ENCODE results near the gene CAMP. TPM values are rescaled to one million over a fixed set of nuclear protein-coding genes. Genes with fewer than 3 reads are reported as not detected.
A peak's percentile ranks its signal among the peaks of the same experiment; 100 is the strongest.
"Not testable (repeated sequence)": the region's sequence is repeated elsewhere in the genome, so short reads cannot be mapped to it uniquely, and the experiment has no call there.

The CAMP gene
- total RNA-seq, 1 donor from 2014 or later = not detected

DNA sequence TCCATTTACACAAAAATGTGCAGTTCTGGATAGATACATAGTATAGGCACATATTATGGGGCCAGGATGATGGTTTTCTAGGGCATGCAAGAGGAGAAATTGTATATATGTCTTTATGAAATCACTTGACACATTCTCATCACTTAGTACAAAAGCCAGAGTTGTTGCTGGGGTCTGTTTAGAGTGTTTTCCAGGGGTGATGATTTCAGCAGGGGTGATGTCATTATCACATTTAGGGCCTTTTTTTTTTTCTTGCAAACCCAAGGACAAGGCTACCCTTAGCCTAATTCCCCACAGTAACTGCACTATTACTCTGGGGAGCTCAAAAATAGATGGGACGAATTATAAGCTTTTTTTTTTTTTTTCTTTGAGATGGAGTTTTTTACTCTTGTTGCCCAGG, 21.2 kb downstream of the CAMP start:
- DNase-seq (ENCODE audit: low spot score) = no peak
- Mint-ChIP-seq H3K27me3 (ENCODE audit: insufficient read depth) (no peaks in the 10 kb centered on the region), H3K4me1 (ENCODE audit: low read depth) (peaks cover 39% of the 10 kb centered on the region), H3K36me3 (ENCODE audit: low read depth) (peaks cover 23% of the 10 kb centered on the region), H3K9me3 (no peaks in the 10 kb centered on the region), H3K27ac (no peak overlapping the region), H3K4me3 (no peak overlapping the region)
- intact Hi-C loops (cut with micrococcal nuclease) = no loop called here

DNA sequence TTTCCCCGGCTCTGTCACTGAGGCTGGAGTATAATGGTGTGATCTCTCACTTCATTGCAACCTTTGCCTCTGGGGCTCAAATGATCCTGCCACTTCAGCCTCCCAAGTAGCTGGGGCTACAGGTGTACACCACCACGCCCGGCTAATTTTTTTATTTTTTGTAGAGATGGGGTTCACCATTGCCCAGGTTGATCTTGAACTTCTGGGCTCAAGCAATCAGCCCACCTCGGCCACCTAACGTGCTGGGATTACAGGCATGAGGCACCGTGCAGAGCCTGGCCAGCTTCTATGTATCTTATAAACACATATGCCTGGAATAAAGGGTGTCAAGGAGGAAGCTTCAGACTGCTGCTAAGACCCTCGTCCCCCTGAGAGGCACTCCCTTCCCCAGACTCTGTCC, 21.8 kb downstream of the CAMP start:
- H3K4me3 Mint-ChIP-seq = no peak overlapping the region
- no peaks in the 10 kb centered on the region for H3K9me3 Mint-ChIP-seq
- peaks cover 23% of the 10 kb centered on the region for H3K36me3 Mint-ChIP-seq (ENCODE audit: low read depth)
- DNase-seq (ENCODE audit: low spot score) = no peak
- H3K27me3 Mint-ChIP-seq (ENCODE audit: insufficient read depth) = no peaks in the 10 kb centered on the region
- peaks cover 39% of the 10 kb centered on the region for H3K4me1 Mint-ChIP-seq (ENCODE audit: low read depth)
- intact Hi-C loops (cut with micrococcal nuclease) = no loop called here
- no peak overlapping the region for H3K27ac Mint-ChIP-seq

DNA sequence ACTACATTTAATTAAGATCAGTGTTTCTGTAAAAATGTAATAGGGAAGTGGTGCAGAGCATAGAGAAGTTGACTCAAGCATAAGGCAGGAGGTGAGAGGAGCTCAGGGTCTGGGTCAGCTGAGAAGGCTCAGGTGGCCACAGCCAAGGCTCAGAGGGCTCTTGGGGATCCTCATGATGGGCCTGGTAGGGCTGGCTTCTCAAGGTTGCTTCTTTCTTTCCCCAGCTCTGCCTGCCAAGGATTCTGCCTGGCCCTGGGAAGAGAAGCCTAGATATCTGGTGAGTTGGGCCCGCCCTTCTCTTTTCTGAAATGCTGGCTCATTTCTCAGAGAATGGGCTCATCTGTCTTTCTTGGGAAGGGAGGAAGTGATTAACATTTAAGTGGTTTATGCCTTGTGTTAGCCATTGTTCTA, 24.1 kb downstream of the CAMP start:
- Mint-ChIP-seq H3K36me3 (ENCODE audit: low read depth) (peaks cover 29% of the 10 kb centered on the region), H3K9me3 (no peaks in the 10 kb centered on the region), H3K27ac (peak overlapping the region; percentile 71), H3K4me1 (ENCODE audit: low read depth) (peaks cover 30% of the 10 kb centered on the region), H3K27me3 (ENCODE audit: insufficient read depth) (no peaks in the 10 kb centered on the region), H3K4me3 (peak overlapping the region; percentile 24)
- intact Hi-C loops (cut with micrococcal nuclease) = no loop called here
- DNase-seq (ENCODE audit: low spot score) = no peak

DNA sequence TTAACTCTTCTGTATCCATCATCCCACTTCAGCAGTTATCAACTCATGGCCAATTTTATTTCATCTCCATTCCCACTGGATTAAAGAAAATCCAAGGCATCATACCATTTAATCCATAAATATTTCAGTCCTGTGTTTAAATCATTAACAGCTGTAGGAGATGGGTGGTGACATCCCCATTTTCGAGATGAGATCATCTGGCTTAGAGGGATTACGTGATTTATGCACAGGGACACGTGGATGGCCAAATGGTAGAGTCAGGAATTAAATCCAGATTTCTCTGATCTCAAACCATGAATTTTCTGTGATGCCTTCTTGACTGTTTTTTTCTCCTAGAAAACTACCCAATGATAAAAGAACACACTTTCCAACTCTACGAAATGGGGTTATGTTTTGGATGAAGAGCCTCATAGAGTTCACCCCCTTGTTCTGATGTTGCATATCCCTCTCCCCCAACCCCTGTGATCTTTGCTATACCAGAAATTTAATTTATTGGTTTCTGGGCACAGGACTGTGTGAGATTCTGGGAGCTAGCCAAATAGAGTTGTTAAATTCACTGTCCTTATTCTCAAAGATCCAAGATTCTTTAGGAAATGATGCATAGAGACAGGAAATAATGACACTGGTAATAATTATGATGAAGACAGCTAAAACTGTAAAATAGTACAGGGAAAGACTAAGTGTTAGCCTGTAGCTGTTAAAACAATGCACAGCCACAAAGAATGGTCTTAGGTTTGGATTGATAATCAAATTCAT, 25.0 kb downstream of the CAMP start:
- no peaks in the 10 kb centered on the region for H3K27me3 Mint-ChIP-seq (ENCODE audit: insufficient read depth)
- H3K4me3 Mint-ChIP-seq = no peak overlapping the region
- intact Hi-C loops (cut with micrococcal nuclease) = no loop called here
- H3K4me1 Mint-ChIP-seq (ENCODE audit: low read depth) = peaks cover 30% of the 10 kb centered on the region
- H3K27ac Mint-ChIP-seq = peak overlapping the region; percentile 71
- no peak for DNase-seq (ENCODE audit: low spot score)
- H3K36me3 Mint-ChIP-seq (ENCODE audit: low read depth) = peaks cover 31% of the 10 kb centered on the region
- H3K9me3 Mint-ChIP-seq = no peaks in the 10 kb centered on the region

DNA sequence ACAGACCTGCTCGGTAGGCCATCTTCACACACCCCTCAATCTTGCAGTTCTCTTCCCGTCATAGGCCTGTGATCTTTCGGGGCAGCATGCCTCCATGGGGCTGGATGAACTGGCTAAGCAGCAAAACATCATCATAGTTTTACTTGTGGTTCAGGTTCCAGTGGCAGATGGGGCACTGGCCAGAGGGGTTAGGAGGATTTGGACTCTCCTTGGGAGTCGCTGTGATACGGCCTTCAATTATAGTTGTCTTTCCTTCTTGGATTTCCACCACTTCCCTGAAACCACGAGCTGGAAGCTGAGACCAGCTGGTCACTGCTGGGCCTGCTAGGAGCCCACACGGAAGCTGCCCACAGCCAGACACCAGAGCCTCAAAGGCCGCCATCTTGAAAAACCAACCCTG, 33.3 kb downstream of the CAMP start:
- Mint-ChIP-seq H3K27ac (no peak overlapping the region), H3K4me3 (no peak overlapping the region), H3K36me3 (ENCODE audit: low read depth) (peaks cover 49% of the 10 kb centered on the region), H3K4me1 (ENCODE audit: low read depth) (peaks cover 22% of the 10 kb centered on the region), H3K9me3 (peaks cover 7% of the 10 kb centered on the region), H3K27me3 (ENCODE audit: insufficient read depth) (no peaks in the 10 kb centered on the region)
- intact Hi-C loops (cut with micrococcal nuclease) = no loop called here
- no peak for DNase-seq (ENCODE audit: low spot score)

GRCh38 chr3:48258530-48258929, 35.2 kb downstream of the CAMP start:
- intact Hi-C loops (cut with micrococcal nuclease) = no loop called here
- Mint-ChIP-seq H3K4me3 (no peak overlapping the region), H3K27me3 (ENCODE audit: insufficient read depth) (no peaks in the 10 kb centered on the region), H3K36me3 (ENCODE audit: low read depth) (peaks cover 56% of the 10 kb centered on the region), H3K9me3 (peaks cover 7% of the 10 kb centered on the region), H3K4me1 (ENCODE audit: low read depth) (peaks cover 22% of the 10 kb centered on the region), H3K27ac (no peak overlapping the region)
- no peak for DNase-seq (ENCODE audit: low spot score)

DNA sequence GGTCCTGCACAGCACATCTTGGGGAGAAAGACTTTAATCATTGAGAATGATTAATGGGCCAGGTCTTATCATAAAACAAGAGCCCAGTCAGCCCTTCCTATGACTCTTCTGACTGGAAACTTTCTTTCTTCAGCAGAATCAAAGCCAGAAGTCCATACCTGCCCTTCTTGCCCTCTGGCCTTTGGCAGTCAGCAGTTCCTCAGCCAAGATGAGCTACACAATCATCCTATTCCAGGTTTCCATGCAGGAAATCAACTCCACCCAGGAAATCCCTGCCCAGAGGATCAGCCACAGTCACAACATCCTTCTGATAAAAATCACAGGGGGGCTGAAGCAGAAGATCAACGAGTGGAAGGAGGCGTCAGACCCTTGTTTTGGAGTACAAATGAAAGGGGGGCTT, 44.5 kb downstream of the CAMP start:
- Mint-ChIP-seq H3K4me3 (peak overlapping the region; percentile 49), H3K27me3 (ENCODE audit: insufficient read depth) (no peaks in the 10 kb centered on the region), H3K27ac (peak overlapping the region; percentile 97), H3K9me3 (no peaks in the 10 kb centered on the region), H3K4me1 (ENCODE audit: low read depth) (peaks cover 45% of the 10 kb centered on the region), H3K36me3 (ENCODE audit: low read depth) (peaks cover 25% of the 10 kb centered on the region)
- intact Hi-C loops (cut with micrococcal nuclease) = loop anchor here (1.0 to 10.0 kb wide), 8 partner anchors 26 to 739 kb away; partner anchors contain the start of genes CCDC51, CDC25A, NME6 and TMA7
- DNase-seq (ENCODE audit: low spot score) = no peak

DNA sequence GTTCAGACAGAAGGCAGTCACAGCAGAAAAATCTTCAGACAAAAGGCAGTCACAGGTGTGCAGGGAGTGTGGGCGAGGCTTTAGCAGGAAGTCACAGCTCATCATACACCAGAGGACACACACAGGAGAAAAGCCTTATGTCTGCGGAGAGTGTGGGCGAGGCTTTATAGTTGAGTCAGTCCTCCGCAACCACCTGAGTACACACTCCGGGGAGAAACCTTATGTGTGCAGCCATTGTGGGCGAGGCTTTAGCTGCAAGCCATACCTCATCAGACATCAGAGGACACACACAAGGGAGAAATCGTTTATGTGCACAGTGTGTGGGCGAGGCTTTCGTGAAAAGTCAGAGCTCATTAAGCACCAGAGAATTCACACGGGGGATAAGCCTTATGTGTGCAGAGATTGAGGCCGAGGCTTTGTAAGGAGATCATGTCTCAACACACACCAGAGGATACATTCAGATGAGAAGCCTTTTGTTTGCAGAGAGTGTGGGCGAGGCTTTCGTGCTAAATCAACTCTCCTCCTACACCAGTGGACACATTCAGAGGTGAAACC, 45.2 kb downstream of the CAMP start:
- Mint-ChIP-seq H3K4me3 (peak overlapping the region; percentile 63), H3K4me1 (ENCODE audit: low read depth) (peaks cover 50% of the 10 kb centered on the region), H3K9me3 (no peaks in the 10 kb centered on the region), H3K27ac (peak overlapping the region; percentile 97), H3K27me3 (ENCODE audit: insufficient read depth) (no peaks in the 10 kb centered on the region), H3K36me3 (ENCODE audit: low read depth) (peaks cover 24% of the 10 kb centered on the region)
- DNase-seq (ENCODE audit: low spot score) = peak; percentile 74
- intact Hi-C loops (cut with micrococcal nuclease) = loop anchor here (1.0 to 10.0 kb wide), 8 partner anchors 27 to 738 kb away; partner anchors contain the start of genes CCDC51, CDC25A, NME6 and TMA7

DNA sequence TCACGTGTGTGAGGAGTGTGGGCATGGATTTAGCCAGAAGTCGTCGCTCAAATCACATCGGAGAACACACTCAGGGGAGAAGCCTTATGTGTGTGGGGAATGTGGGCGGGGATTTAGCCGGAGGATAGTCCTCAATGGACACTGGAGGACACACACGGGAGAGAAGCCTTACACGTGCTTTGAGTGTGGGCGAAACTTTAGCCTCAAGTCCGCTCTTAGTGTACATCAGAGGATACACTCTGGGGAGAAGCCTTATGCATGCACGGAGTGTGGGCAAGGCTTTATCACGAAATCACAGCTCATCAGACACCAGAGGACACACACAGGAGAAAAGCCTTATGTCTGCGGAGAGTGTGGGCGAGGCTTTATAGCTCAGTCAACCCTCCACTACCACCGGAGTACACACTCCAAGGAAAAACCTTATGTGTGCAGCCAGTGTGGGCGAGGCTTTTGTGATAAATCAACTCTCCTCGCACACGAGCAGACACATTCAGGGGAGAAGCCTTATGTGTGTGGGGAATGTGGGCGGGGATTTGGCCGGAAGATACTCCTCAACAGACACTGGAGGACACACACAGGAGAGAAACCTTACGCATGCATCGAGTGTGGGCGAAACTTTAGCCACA, 45.8 kb downstream of the CAMP start:
- no peaks in the 10 kb centered on the region for H3K9me3 Mint-ChIP-seq
- H3K27me3 Mint-ChIP-seq (ENCODE audit: insufficient read depth) = no peaks in the 10 kb centered on the region
- peaks cover 54% of the 10 kb centered on the region for H3K4me1 Mint-ChIP-seq (ENCODE audit: low read depth)
- H3K36me3 Mint-ChIP-seq (ENCODE audit: low read depth) = peaks cover 20% of the 10 kb centered on the region
- H3K27ac Mint-ChIP-seq = peak overlapping the region; percentile 97
- peak; percentile 29 for DNase-seq (ENCODE audit: low spot score)
- intact Hi-C loops (cut with micrococcal nuclease) = loop anchor here (1.0 to 10.0 kb wide), 10 partner anchors 28 to 738 kb away; partner anchors contain the start of genes CCDC51, CDC25A, NME6 and PFKFB4
- H3K4me3 Mint-ChIP-seq = peak overlapping the region; percentile 63

DNA sequence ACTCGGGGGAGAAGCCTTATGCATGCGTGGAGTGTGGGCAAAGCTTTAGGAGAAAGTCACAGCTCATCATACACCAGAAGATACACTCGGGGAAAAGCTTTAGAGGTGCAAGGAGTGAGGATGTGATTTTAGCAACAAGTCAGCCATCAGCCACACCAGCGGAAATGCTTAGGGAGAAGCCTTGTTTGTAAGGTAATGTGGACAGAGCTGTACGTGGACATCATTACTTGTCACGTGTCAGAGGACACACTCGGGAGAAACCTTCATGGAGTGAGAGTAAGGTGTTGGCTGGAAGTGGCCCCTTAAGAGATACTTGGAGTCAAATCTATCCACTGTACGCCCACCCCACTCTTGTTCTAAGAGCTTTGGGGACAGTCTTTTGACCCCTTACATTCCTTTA, 46.3 kb downstream of the CAMP start:
- H3K4me3 Mint-ChIP-seq = peak overlapping the region; percentile 63
- H3K36me3 Mint-ChIP-seq (ENCODE audit: low read depth) = peaks cover 18% of the 10 kb centered on the region
- no peak for DNase-seq (ENCODE audit: low spot score)
- H3K27ac Mint-ChIP-seq = peak overlapping the region; percentile 97
- intact Hi-C loops (cut with micrococcal nuclease) = loop anchor here (1.0 to 10.0 kb wide), 5 partner anchors 37 to 737 kb away; partner anchors contain the start of genes PFKFB4 and WDR6
- H3K9me3 Mint-ChIP-seq = no peaks in the 10 kb centered on the region
- no peaks in the 10 kb centered on the region for H3K27me3 Mint-ChIP-seq (ENCODE audit: insufficient read depth)
- H3K4me1 Mint-ChIP-seq (ENCODE audit: low read depth) = peaks cover 54% of the 10 kb centered on the region

- Mint-ChIP-seq H3K27me3 (ENCODE audit: insufficient read depth) (no peaks in the 10 kb centered on the region), H3K36me3 (ENCODE audit: low read depth) (peaks cover 18% of the 10 kb centered on the region), H3K4me3 (peak overlapping the region; percentile 13), H3K9me3 (no peaks in the 10 kb centered on the region), H3K4me1 (ENCODE audit: low read depth) (peaks cover 54% of the 10 kb centered on the region), H3K27ac (peak overlapping the region; percentile 70)
- no peak for DNase-seq (ENCODE audit: low spot score)
- intact Hi-C loops (cut with micrococcal nuclease) = no loop called here
These were observed 47.0 kb downstream of the CAMP start for GRCh38 chr3:48270306-48270705.

GRCh38 chr3:48271223-48271622, 47.9 kb downstream of the CAMP start:
- DNase-seq (ENCODE audit: low spot score); H3K9me3 Mint-ChIP-seq; intact Hi-C loops (cut with micrococcal nuclease); H3K27me3 Mint-ChIP-seq (ENCODE audit: insufficient read depth); H3K4me3 Mint-ChIP-seq; H3K27ac Mint-ChIP-seq: not testable (repeated sequence)
- H3K4me1 Mint-ChIP-seq (ENCODE audit: low read depth) = peaks cover 54% of the 10 kb centered on the region
- peaks cover 18% of the 10 kb centered on the region for H3K36me3 Mint-ChIP-seq (ENCODE audit: low read depth)
